ENCODE results near the gene ZNF655.
"Not testable (repeated sequence)": the region's sequence is repeated elsewhere in the genome, so short reads cannot be mapped to it uniquely, and the experiment has no call there.

Gene ZNF655, protein sequence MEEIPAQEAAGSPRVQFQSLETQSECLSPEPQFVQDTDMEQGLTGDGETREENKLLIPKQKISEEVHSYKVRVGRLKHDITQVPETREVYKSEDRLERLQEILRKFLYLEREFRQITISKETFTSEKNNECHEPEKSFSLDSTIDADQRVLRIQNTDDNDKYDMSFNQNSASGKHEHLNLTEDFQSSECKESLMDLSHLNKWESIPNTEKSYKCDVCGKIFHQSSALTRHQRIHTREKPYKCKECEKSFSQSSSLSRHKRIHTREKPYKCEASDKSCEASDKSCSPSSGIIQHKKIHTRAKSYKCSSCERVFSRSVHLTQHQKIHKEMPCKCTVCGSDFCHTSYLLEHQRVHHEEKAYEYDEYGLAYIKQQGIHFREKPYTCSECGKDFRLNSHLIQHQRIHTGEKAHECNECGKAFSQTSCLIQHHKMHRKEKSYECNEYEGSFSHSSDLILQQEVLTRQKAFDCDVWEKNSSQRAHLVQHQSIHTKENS

DNA sequence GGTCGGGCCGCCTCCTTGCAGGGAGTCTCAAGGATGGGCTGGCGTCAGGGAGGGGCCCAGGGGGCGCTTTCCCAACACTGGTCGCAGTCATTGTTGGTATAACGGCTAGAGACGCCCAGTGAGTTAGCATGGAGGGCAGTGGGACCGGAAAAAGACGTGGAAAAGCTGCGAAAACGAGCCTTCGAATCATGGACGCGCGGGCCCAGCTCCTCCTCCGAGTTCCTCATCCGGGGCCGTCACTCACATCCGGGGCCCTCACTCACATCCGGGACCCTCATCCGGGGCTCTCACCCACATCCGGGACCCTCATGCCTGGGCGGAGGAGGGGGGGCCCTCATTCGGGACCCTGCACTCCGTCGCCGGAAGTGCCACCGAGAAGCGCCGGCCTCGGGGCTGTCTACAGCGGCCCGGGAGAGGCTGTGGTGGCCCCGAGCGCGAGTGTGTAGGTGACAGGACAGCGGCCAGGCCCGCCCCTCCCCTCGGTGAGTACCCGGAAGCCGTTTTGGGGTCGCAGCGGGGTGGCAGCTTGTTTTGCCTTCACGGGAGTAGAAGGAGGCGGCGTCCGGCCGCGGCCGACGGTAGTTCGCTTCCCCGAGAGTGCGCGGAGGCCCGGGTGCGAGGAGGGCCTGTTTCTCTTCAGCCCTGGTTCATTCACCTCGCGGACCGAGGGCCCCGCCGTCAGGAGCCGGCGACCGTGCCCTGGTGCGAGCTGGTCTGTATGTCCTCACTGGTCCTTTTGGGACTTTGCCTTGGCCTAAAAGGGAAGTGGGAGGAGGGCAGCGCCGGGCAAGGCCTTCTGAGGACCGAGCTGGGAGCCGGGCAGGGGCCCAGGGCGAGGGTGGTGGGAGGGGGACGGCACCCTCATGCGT, at the start of gene ZNF655:
ZNF655 (plus strand) TSS at position 337 of the 869 bp plus-strand sequence. CDS start 1,918 bp downstream, outside the sequence.
- DNase-seq (ENCODE audit: low spot score) = peak; percentile 95

DNA sequence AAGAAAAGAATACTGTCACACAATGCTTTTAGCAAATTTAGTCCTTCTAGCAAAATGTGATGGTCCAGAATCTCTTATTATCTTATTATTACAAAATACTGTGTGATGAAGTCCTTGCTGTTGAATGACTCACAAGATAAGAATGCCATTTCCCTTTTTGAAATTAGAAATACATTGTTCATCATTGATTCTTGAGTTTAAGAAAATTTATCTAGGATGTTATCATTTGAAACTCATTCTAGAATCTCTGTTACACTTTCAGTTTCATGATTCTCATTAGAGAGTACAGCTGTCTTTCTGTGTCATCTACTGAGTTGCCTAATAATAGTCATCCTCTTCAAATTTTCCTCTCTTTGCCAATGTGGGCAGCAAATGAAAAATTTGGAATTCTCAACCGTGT, 44.4 kb upstream of the ZNF655 start:
- DNase-seq (ENCODE audit: low spot score) = no peak

DNA sequence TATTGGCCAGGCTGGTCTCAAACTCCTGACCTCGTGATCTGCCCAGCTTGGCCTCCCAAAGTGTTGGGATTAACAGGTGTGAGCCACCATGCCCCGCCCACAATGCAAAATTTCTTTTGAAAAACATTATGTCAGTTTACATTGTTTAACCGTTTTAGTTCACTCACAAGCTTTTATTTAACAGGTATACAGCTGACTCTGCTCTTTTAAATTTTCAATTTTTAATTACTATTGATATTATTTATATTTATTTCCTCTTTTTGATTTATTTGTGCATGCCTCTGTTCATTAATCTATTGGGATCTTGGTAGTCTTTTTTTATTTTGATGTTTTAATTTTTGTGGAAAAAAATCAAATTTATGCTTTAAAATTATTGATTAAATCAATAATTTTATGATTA, 37.0 kb upstream of the ZNF655 start:
- no peak for DNase-seq (ENCODE audit: low spot score)

DNA sequence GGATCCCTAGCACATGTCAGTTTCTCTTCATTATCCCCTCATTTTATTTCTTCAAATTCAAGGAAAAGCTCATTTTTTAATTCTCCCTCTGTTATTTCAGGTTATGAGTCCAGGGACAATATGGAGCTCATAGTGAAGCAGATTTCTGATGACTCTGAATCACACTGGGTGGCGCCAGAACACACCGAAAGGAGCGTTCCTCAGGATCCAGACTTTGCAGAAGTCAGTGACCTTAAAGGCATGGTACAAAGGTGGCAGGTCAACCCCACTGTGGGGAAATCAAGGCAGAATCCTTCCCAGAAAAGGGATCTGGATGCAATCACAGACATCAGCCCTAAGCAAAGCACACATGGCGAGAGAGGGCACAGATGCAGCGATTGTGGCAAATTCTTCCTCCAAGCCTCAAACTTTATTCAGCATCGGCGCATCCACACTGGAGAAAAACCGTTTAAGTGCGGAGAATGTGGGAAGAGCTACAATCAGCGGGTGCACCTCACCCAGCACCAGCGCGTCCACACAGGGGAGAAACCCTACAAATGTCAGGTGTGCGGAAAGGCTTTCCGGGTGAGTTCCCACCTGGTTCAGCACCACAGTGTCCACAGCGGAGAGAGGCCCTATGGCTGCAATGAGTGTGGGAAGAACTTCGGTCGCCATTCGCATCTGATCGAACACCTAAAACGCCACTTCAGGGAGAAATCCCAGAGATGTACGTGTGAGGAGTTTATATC, 32.6 kb upstream of the ZNF655 start:
- DNase-seq (ENCODE audit: low spot score) = no peak

DNA sequence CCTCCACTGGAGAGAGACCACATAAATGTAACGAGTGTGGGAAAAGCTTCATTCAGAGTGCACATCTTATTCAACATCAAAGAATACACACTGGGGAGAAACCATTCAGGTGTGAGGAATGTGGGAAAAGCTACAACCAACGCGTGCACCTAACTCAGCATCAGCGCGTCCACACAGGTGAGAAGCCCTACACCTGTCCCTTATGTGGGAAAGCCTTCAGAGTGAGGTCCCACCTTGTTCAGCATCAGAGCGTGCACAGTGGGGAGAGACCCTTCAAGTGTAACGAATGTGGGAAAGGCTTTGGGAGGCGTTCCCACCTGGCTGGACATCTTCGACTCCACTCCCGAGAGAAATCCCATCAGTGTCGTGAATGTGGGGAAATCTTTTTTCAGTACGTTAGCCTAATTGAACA, 27.1 kb upstream of the ZNF655 start:
- no peak for DNase-seq (ENCODE audit: low spot score)

DNA sequence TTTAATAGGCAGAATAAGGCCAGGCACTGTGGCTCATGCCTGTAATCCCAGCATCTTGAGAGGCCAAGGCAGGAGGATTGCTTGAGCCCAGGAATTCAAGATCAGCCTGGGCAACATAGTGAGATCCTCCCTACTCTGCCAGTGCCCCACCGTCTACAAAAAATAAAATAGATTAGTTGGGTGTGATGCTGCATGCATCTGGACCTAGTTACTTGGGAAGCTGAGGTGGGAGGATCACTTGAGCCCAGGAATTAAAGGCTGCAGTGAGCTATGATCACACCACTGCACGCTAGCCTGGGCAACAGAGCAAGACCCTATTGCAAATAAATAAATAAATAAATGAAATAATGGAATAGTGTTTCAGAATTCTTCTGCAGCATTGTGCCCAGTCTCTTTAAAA, 22.8 kb upstream of the ZNF655 start:
- DNase-seq (ENCODE audit: low spot score) = no peak

DNA sequence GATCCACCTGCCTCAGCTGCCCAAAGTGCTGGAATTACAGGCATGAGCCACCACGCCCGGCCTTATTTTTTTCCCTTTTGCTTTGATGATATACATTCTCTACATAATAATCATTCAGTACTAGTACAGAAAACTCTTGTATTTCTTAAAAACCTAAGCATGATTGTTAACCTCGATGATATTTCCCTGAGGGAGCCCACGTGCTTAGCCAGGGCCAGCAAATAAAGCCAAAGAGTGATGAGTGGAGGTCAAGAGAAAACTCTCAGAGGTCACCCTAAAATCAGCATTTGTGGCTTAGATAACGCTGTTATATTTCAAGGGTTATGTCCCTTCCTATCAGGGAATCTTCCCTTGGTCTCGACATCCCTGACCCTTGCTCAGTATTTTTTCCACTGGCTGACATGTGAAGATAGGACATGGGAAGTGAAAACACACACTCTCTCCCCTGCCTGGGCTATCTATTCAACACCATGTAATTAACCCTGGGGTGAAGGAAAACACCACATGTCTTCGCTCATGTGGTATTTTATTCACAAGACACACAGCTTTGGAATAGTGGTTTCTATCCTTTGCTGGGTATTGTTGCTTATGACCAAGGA, 19.1 kb upstream of the ZNF655 start:
- no peak for DNase-seq (ENCODE audit: low spot score)

DNA sequence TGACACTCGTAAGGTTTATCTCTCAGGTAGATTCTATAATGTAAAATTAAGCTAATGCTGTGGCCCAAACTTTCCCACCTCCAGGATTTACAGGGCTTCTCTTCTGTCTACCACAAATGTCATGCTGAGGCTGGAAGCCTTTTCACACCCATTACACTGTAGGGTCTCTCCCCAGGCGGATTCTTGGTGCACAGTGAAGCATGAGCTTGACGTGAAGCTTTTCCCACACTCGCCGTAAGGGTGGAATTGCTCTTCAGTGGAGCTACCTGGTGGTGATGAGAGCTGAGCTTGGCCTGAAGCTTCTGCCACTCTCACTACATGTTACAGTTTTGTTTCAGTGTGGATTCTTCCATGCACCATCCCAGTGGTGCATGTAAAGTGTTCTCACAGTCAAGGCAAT, 17.9 kb upstream of the ZNF655 start:
- DNase-seq (ENCODE audit: low spot score) = no peak

DNA sequence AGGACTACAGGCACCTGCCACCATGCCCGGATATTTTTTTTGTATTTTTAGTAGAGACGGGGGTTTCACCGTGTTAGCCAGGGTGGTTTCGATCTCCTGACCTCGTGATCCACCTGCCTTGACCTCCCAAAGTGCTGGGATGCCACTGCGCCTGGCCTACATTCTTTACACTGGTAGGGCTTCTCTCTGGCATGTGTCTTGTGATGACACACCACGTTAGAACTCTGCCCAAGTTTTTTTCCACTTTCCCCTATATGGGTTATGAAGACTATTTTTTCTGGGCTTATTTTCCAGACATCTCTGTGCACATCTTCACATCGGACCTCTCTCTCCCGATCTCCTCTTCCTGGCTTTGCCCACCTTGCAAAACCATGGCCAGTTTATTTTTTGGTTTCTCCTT, 17.2 kb upstream of the ZNF655 start:
- no peak for DNase-seq (ENCODE audit: low spot score)

DNA sequence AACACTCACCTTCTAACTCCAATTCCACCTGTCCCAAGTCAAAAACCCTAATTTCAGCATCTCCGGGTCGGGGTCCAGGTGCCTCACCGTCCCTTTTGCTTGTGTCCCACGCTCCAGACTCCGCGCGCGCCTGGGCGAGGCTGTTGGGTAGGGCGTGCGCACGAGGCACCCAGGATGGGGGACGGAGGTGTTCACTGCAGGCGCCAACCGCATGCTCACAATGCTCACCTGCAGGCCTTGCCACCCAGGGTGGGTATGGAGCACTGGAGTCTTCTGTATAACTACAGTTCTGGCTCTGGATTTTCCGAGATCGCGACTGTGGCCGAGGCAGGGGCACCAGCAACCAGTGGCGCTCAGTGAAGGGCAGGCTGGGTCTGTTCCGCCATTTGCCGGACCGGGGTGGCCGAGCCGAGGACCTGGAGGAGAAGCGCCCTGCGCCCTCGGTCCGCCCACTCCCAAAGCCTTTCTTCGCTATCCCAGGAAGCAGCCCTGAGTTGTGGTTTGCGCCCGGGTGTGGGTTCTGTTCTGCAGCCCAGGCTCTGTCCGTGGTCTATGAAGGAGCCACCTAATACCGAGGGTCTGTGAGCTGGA, 15.3 kb upstream of the ZNF655 start:
- no peak for DNase-seq (ENCODE audit: low spot score)

DNA sequence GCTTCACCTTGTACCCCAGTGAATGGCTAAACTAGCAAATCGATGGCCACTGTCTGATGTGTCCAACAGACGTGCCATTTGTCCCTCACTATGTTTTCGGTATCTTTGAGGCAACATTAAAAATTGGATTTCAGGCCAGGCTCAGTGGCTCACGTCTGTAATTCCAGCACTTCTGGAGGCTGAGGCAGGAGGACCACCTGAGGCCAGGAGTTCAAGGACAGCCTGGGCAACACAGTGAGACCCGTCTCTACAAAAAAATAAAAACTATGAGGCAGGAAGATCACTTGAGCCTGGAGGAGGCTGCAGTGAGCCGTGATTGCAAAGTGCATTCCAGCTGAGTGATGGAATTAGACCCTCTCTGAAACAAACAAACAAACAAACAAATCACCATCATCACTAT, 14.5 kb upstream of the ZNF655 start:
- no peak for DNase-seq (ENCODE audit: low spot score)

DNA sequence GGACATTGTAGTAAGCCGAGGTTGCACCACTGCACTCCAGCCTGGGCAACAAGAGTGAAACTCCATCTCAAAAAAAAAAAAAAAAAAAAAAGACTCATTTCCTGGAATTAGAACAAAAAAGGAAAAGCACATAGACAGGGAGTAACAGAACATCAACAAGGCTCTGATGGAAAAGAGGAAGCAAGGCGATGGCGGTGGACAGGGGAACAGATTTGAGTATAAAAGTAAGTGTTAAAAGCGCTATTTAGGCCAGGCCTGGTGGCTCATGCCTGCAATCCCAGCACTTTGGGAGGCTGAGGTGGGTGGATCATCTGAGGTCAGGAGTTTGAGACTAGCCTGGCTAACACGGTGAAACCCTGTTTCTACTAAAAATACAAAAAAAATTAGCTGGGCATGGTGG, 13.1 kb upstream of the ZNF655 start:
- not testable (repeated sequence) for DNase-seq (ENCODE audit: low spot score)

DNA sequence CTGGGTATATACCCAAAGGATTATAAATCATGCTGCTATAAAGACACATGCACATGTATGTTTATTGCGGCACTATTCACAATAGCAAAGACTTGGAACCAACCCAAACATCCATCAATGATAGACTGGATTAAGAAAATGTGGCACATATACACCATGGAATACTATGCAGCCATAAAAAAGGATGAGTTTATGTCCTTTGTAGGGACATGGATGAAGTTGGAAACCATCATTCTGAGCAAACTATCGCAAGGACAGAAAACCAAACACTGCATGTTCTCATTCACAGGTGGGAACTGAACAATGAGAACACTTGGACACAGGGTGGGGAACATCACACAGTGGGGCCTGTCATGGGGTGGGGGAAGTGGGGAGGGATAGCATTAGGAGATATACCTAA, 8.9 kb upstream of the ZNF655 start:
- DNase-seq (ENCODE audit: low spot score) = not testable (repeated sequence)

DNA sequence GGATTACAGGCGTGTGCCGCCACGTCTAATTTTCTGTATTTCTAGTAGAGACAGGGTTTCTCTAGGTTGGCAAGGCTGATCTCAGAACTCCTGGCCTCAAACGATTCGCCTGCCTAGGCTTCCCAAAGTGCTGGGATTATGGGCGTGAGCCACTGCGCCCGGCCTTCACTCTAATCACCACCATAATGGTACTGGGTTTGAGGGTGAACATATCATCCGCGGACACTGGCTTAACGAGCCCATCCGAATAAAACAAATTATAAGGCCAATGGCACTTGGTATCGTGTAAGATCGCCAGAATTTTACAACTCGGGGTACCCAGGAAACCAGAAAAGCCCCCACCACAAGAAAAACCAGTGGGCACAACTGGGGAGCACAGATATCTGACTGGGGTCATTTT, 7.1 kb upstream of the ZNF655 start:
- DNase-seq (ENCODE audit: low spot score) = no peak

DNA sequence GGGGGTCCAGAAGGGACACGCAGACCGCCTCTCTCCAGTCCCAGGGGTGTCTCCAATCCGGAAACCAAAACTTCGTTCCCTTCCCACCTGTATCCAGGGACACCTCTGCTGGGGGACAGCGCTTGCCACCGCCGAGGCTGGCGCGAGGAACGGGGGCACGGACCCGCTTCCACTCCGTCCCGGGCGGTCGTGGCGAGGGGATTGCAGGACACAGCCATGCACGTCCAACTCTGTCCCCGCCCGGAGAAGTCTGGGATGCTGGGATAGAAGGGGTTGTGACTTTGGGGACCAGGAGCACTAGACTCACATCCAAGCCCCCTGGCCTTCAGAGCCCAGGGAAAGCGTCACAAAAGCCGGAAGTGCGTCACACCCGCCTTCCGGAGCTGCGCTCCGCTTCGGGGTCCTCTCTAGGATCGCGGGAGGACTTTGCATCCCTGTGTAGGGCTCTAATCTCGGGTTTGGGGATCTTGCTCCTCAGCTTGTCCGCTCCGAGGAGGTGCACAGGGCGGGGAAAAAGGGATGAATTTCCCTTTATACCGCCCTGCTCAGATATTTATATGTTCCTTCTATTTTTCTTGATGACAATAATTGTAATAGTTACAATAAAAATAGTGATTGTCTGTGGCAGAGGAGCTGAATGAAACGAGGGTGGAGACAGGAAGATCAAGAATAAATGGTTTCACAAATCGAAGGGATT, 6.5 kb upstream of the ZNF655 start, which contains the start of gene FAM200A:
FAM200A (minus strand) TSS at position 348 of the 697 bp plus-strand sequence. CDS start 3,707 bp downstream, outside the sequence.
- peak; percentile 98 for DNase-seq (ENCODE audit: low spot score)

DNA sequence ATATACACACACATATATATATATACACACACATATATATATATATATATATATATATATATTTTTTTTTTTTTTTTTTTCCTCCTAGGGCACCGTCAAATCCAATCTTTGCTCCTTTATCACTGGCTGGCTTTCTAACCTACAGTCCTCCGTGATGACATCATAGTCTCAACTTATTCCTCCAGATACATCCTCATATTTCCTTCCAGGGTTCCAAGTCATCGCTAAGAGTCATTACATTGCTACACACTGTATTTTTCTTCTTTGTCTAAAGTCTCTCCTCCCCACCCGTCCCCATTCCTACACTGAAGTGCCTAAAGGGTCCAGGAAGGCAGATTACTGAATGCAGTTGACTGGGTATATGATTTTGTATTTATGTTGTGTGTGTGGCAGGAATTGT, 5.4 kb upstream of the ZNF655 start:
- DNase-seq (ENCODE audit: low spot score) = no peak

DNA sequence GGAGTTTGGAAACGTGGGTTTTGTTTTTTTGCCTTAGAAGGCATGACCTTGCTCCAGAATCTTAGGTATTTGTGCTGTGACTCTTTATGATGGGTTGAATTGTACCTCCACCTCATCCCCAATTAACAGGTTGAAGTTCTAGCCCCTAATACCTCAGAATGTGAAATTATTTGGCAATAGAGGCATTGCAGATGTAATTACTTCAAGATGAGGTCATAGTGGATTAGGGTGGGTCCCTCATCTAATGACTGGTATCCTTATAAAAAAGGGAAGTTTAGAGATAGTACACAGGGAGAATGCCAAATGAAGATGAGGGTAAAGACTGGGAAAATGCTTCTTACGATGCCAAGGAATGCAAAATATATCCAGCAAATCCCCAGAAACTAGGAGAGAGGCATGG, 3.5 kb upstream of the ZNF655 start:
- DNase-seq (ENCODE audit: low spot score) = no peak

DNA sequence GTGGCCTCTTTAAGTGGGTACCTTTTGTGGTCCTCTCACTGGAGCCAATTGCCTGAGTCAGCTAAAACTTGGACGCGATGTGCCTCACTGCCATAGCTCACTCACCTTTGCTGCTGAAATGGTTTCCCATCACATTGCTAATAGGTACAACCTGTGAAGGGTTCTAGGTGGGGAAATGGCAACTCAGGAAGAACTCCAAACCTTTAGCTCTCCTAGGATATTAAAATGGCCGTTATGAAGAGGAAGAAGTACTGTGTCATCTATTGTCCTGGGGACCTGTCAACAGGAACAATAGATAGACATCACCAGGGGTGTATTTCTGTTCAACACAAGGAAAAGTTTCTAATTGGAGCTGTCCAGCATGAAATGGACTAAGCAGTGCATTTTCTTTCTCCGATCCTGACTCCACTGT, 1.2 kb upstream of the ZNF655 start:
- DNase-seq (ENCODE audit: low spot score) = no peak

DNA sequence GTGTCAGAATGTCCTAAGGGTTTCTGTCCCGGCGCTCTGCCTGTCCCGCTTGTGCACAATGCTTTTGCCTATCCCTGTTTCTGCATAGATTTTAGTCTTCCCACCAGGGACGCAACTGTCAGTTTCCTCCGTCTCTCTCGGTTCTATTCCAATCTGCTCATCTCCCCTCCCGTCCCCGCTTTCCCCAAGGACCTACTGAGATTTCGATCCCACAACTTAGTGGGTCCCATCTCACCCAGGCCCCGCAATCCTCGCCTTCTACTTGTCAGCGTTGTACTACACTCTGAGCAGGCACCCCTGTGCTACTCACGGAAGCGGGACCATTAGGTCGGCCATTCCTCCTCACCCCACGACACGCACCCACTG, 519 bp upstream of the ZNF655 start:
- peak; percentile 40 for DNase-seq (ENCODE audit: low spot score)

DNA sequence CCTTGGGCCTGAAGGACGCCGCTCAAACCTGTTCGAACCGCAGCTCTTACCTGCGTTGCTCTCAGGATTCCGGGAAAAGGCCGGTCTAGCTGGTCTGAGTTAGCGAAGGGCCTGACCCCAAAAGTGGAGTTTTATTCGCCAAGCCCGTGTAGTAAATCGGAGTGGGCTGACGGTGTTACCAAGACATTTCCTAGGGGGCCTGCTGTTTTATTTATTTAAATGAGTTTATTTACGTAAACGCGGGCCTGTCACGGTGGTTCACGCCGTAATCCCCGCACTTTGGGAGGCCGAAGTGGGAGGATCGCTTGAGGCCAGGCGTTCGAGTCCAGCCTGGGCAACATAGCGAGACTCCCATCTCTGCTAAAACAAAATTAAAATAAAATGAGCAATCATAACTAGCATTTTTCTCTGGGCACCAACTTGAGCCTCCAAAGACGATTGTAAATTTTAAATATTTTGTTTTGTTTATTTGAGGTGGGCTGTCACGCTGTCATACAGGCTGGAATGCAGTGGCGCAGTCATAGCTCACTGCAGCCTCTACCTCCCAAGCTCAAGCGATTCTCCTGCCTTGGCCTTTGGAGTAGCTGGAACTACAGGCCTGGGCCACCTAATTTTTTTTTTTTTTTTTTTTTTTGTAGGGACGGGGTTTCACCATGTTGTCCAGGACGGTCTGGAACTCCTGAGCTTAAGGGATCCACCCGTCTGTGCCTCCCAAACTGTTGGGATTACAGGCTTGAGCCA, 903 bp downstream of the ZNF655 start:
- no peak for DNase-seq (ENCODE audit: low spot score)

Measured in COLO829 (cell line).